B cell (primary cell): ENCODE data around the gene FRMD4A. TPM values are rescaled to one million over a fixed set of nuclear protein-coding genes. Genes with fewer than 3 reads are reported as not detected.

Experiments used
- ATAC-seq: fragments of 200-7000 bp; cut with Tn5 transposase; one replicate; pipeline ENCODE4 v1.10.0; 2021; ENCODE audit warnings: low read depth, mild to moderate bottlenecking, moderate number of reproducible peaks, moderate library complexity
- CTCF ChIA-PET: fragments of 350-600 bp; sonication (Branson Sonifier 250); formaldehyde crosslinking; loops from one replicate; lab custom pipeline; 2021; ENCODE audit warnings: antibody characterized with exemption, inconsistent platforms; lab: Charles Lee
- POLR2A ChIA-PET: fragments of 350-600 bp; sonication (Branson Sonifier 250); formaldehyde crosslinking; loops from one replicate; lab custom pipeline; 2021; ENCODE audit warnings: antibody characterized with exemption; lab: Charles Lee
- DNase-seq: peaks from one replicate; pipeline ENCODE4 v3.0.0; 2013
- H2AFZ ChIP-seq: 2 replicates; pipeline ENCODE4 v1.6.1; 2012; ENCODE audit warnings: mild to moderate bottlenecking, low read depth, low read length; ENCODE audit not compliant: insufficient read depth, poor library complexity, severe bottlenecking
- H3K27ac ChIP-seq, 2 donors: 1 replicate in 1 of 2; 2 replicates in 1 of 2; pipeline ENCODE4 v1.5.1; 2012 to 2013; ENCODE audit warnings: low read length in 2 of 2, mild to moderate bottlenecking in 2 of 2, moderate library complexity in 1 of 2
- H3K27me3 ChIP-seq, 4 experiments: fragments of 200-600 bp in 1 of 4; sonication (generic) in 1 of 4; replicated peaks in 1 of 4; 1 replicate in 2 of 4; 2 replicates in 2 of 4; pipeline versions ENCODE4 v1.6.1 to v1.7.0; 2013 to 2016; ENCODE audit warnings: low read length in 3 of 4, mild to moderate bottlenecking in 2 of 4, mixed read lengths in 1 of 4, moderate library complexity in 1 of 4; ENCODE audit not compliant: insufficient read depth in 4 of 4, control insufficient read depth in 3 of 4; ENCODE audit errors: control extremely low read depth in 1 of 4
- H3K36me3 ChIP-seq, 2 experiments: replicated peaks in 1 of 2; 1 replicate in 1 of 2; 2 replicates in 1 of 2; pipeline versions ENCODE4 v1.6.1 to v1.7.1; 2013; ENCODE audit warnings: low read length in 1 of 2; ENCODE audit not compliant: insufficient read depth in 2 of 2, control insufficient read depth in 1 of 2; ENCODE audit errors: control extremely low read depth in 1 of 2, extremely low read depth in 1 of 2
- H3K4me1 ChIP-seq, 2 donors: fragments of 200-600 bp in 1 of 2; sonication (generic) in 1 of 2; 1 replicate in 1 of 2; 2 replicates in 1 of 2; pipeline versions ENCODE4 v1.5.1 to v1.6.1; 2013 to 2017; ENCODE audit warnings: low read length in 2 of 2; ENCODE audit not compliant: control insufficient read depth in 2 of 2, insufficient read depth in 2 of 2
- H3K4me2 ChIP-seq: replicated peaks from 2 replicates; pipeline ENCODE3; 2012; ENCODE audit warnings: mild to moderate bottlenecking, low read depth, low read length; ENCODE audit not compliant: poor library complexity, severe bottlenecking
- H3K4me3 ChIP-seq, 5 experiments: fragments of 200-600 bp in 1 of 5; sonication (generic) in 1 of 5; 1 replicate in 3 of 5; 2 replicates in 2 of 5; pipeline versions ENCODE4 v1.5.1 to v1.7.0; 2011 to 2016; ENCODE audit warnings: low read length in 4 of 5, mild to moderate bottlenecking in 4 of 5, low read depth in 2 of 5, control low read depth in 1 of 5, moderate library complexity in 1 of 5; ENCODE audit not compliant: insufficient read depth in 1 of 5; ENCODE audit errors: control extremely low read depth in 1 of 5, extremely low read depth in 1 of 5
- H3K79me2 ChIP-seq: fragments of 200-600 bp; sonication (generic); one replicate; pipeline ENCODE4 v1.6.0; 2016; ENCODE audit warnings: low read length; ENCODE audit not compliant: control insufficient read depth, insufficient read depth
- H3K9ac ChIP-seq: fragments of 200-600 bp; sonication (generic); 2 replicates; pipeline ENCODE4 v1.6.1; 2017; ENCODE audit warnings: mild to moderate bottlenecking, low read length, moderate library complexity
- H3K9me3 ChIP-seq, 3 donors: one replicate each; pipeline versions ENCODE4 v1.6.1 to v1.7.1; 2013; ENCODE audit warnings: low read length in 2 of 3; ENCODE audit not compliant: control insufficient read depth in 2 of 3, insufficient read depth in 1 of 3; ENCODE audit errors: control extremely low read depth in 1 of 3
- H4K20me1 ChIP-seq: 2 replicates; pipeline ENCODE4 v1.6.0; 2012; ENCODE audit warnings: mild to moderate bottlenecking, low read length; ENCODE audit not compliant: insufficient read depth, control insufficient read depth, poor library complexity, severe bottlenecking
- H3K27ac Mint-ChIP-seq: one replicate; pipeline ENCODE4 v1.8.0; 2021; ENCODE audit warnings: mixed read lengths
- H3K27me3 Mint-ChIP-seq: one replicate; pipeline ENCODE4 v1.8.0; 2021; ENCODE audit warnings: mixed read lengths
- H3K4me1 Mint-ChIP-seq: one replicate; pipeline ENCODE4 v1.8.0; 2021; ENCODE audit warnings: mixed read lengths
- H3K4me3 Mint-ChIP-seq: one replicate; pipeline ENCODE4 v1.8.0; 2021; ENCODE audit warnings: mixed read lengths
- H3K9me3 Mint-ChIP-seq: one replicate; pipeline ENCODE4 v1.8.0; 2022; ENCODE audit warnings: mixed read lengths; ENCODE audit not compliant: insufficient read depth
- EZH2 ChIP-seq: IDR thresholded peaks from 2 replicates; pipeline ENCODE4 v1.6.1; 2012; ENCODE audit warnings: borderline replicate concordance, low read depth, mild to moderate bottlenecking, moderate library complexity, low read length; ENCODE audit not compliant: insufficient read depth, poor library complexity, severe bottlenecking
- WGBS: methylation state at CpG from one replicate; pipeline ENCODE4 v1.1.5; 2013; ENCODE audit warnings: missing lambda C conversion rate; ENCODE audit not compliant: insufficient coverage; 5-methylcytosine and 5-hydroxymethylcytosine counted together
- intact Hi-C: fragments of 100-400 bp; cut with micrococcal nuclease; formaldehyde crosslinking; loops from one replicate; pipeline ENCODE4 v1.10.0; 2022
- polyA plus RNA-seq: library from polyadenylated mRNA; depleted of rRNA; stranded (reverse); fragments of >200 nt; gene quantifications from 2 replicates; pipeline ENCODE4 v1.2.3, GENCODE V29; 2012
- small RNA-seq: library from RNA; depleted of rRNA; stranded (forward); fragments of <200 nt; gene quantifications from one replicate; pipeline ENCODE3, GENCODE V24; 2012; ENCODE audit warnings: low replicate concordance, low read depth; ENCODE audit not compliant: insufficient read length
- total RNA-seq, 2 donors: library from RNA; stranded (reverse); fragments of 120-200 nt in 1 of 2; gene quantifications; 1 replicate in 1 of 2; 2 replicates in 1 of 2; pipeline versions ENCODE4 v1.2.3 to v1.2.4, GENCODE V29; 2013 to 2022
- TF ChIP-seq, protein P1 (sequence below): fragments of 200-600 bp; IDR thresholded peaks from one replicate; pipeline ENCODE4 v1.8.0; 2022; ENCODE audit warnings: antibody characterized with exemption, mild to moderate bottlenecking

FRMD4A gene
- total and polyA plus RNA-seq, 2 donors (not counting 1 experiment from before 2014, with no cell fraction given) = 0.76 to 3.4 TPM

DNA sequence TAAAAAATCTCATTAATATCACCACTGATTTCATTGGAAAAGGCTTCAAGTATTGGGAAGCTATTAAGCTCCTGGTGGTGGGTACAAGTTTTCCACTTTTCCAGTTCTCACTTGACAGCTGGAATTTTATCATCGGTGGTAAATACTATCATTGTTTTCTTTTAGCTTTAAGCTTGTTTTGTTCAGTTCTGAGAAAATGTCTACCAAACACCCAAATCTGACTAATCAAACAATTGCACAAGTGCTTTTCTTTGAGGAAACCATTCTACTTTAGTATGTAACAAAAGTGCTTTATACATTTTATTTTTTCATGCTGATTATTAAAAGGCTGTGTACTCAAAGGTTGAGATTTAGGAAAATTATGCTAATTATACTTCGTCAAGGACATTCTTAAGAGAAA, 736.1 kb downstream of the FRMD4A start:
- POLR2A ChIA-PET = no interaction called here
- H3K4me1 ChIP-seq = no peaks in the 10 kb centered on the region
- no peak overlapping the region for H3K27ac ChIP-seq
- H3K79me2 ChIP-seq = peaks cover 42% of the 10 kb centered on the region
- TF ChIP-seq, protein P1, sequence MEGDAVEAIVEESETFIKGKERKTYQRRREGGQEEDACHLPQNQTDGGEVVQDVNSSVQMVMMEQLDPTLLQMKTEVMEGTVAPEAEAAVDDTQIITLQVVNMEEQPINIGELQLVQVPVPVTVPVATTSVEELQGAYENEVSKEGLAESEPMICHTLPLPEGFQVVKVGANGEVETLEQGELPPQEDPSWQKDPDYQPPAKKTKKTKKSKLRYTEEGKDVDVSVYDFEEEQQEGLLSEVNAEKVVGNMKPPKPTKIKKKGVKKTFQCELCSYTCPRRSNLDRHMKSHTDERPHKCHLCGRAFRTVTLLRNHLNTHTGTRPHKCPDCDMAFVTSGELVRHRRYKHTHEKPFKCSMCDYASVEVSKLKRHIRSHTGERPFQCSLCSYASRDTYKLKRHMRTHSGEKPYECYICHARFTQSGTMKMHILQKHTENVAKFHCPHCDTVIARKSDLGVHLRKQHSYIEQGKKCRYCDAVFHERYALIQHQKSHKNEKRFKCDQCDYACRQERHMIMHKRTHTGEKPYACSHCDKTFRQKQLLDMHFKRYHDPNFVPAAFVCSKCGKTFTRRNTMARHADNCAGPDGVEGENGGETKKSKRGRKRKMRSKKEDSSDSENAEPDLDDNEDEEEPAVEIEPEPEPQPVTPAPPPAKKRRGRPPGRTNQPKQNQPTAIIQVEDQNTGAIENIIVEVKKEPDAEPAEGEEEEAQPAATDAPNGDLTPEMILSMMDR = no peak
- TF ChIP-seq EZH2 = no peak
- intact Hi-C loops = no loop called here
- ATAC-seq (no peak), DNase-seq (no peak)
- H3K27me3 Mint-ChIP-seq = no peaks in the 10 kb centered on the region
- no peak overlapping the region for H3K4me3 ChIP-seq
- H3K9ac ChIP-seq = no peak overlapping the region
- no peaks in the 10 kb centered on the region for H3K27me3 ChIP-seq
- H3K4me3 Mint-ChIP-seq = no peak overlapping the region
- no peak overlapping the region for H3K27ac Mint-ChIP-seq
- H3K4me1 Mint-ChIP-seq = peaks cover 13% of the 10 kb centered on the region
- no peaks in the 10 kb centered on the region for H3K9me3 Mint-ChIP-seq
- H3K9me3 ChIP-seq = no peaks in the 10 kb centered on the region
- H4K20me1 ChIP-seq = peaks cover 32% of the 10 kb centered on the region
- peaks cover 10 to 24% of the 10 kb centered on the region in 2 experiments for H3K36me3 ChIP-seq
- CTCF ChIA-PET = no interaction called here
- no CpG with 5 or more reads among the region's 2 CpGs for WGBS
- H2AFZ ChIP-seq = no peak overlapping the region
- H3K4me2 ChIP-seq = no peak overlapping the region

Small RNA genes lying within 50 kb of the gene (small RNA-seq; reads per million reads assigned to genes)
- gene RNA5SP301 = not detected
